SK-N-SH treated with all-trans-retinoic acid at 6 μM for 48 hours (cell line): Measurements from ENCODE around the gene DLGAP5.

Experiments
- GLIS3 ChIP-seq: fragments of 250-450 bp; sonication (Bioruptor Pico); IDR thresholded peaks from 2 replicates; pipeline ENCODE4 v1.5.0; 2020; ENCODE audit warnings: mild to moderate bottlenecking, moderate library complexity
- ISL1 ChIP-seq: fragments of 250-450 bp; sonication (Bioruptor Pico); IDR thresholded peaks from 2 replicates; pipeline ENCODE4 v2.1.2; 2022; ENCODE audit warnings: mild to moderate bottlenecking, moderate library complexity
- OSR1 ChIP-seq: fragments of 250-450 bp; sonication (Bioruptor Pico); IDR thresholded peaks from 2 replicates; pipeline ENCODE4 v1.8.0; 2022; ENCODE audit warnings: moderate library complexity, mild to moderate bottlenecking, inconsistent platforms
- PPARA ChIP-seq: fragments of 250-450 bp; sonication (Bioruptor Pico); IDR thresholded peaks from 2 replicates; pipeline ENCODE4 v1.5.0; 2020; ENCODE audit warnings: mild to moderate bottlenecking, borderline replicate concordance
- RARB ChIP-seq: fragments of 250-450 bp; sonication (Bioruptor Pico); IDR thresholded peaks from 2 replicates; pipeline ENCODE4 v1.8.0; 2021; ENCODE audit warnings: mild to moderate bottlenecking, moderate library complexity
- TCF4 ChIP-seq: fragments of 250-450 bp; sonication (Bioruptor Pico); IDR thresholded peaks from 2 replicates; pipeline ENCODE4 v1.8.0; 2021; ENCODE audit warnings: mild to moderate bottlenecking, moderate library complexity, borderline replicate concordance
- ZC3H10 ChIP-seq: fragments of 250-450 bp; sonication (Bioruptor Pico); IDR thresholded peaks from 2 replicates; pipeline ENCODE4 v1.5.1; 2021; ENCODE audit warnings: mild to moderate bottlenecking, moderate library complexity
- ZFP3 ChIP-seq: fragments of 250-450 bp; sonication (Bioruptor Pico); IDR thresholded peaks from 2 replicates; pipeline ENCODE4 v1.5.0; 2020; ENCODE audit warnings: mild to moderate bottlenecking, moderate library complexity
- ZFP30 ChIP-seq: fragments of 450-650 bp; formaldehyde crosslinking; IDR thresholded peaks from 2 replicates; pipeline ENCODE4 v1.5.0; 2022; ENCODE audit warnings: mild to moderate bottlenecking, moderate library complexity
- ZNF565 ChIP-seq: fragments of 450-650 bp; formaldehyde crosslinking; conservative IDR thresholded peaks from 2 replicates; pipeline ENCODE4 v1.5.0; 2020; ENCODE audit warnings: low read depth, mild to moderate bottlenecking, moderate library complexity
- ZNF8 ChIP-seq: fragments of 450-650 bp; formaldehyde crosslinking; IDR thresholded peaks from 2 replicates; pipeline ENCODE4 v1.5.0; 2020; ENCODE audit warnings: mild to moderate bottlenecking, moderate library complexity
- TF ChIP-seq, protein P1 (sequence below): fragments of 250-450 bp; sonication (Bioruptor Pico); IDR thresholded peaks from 2 replicates; pipeline ENCODE4 v1.5.1; 2020; ENCODE audit warnings: low read depth, mild to moderate bottlenecking, moderate library complexity
- TF ChIP-seq, protein P2 (sequence below): fragments of 250-450 bp; sonication (Bioruptor Pico); IDR thresholded peaks from 2 replicates; pipeline ENCODE4 v1.5.0; 2020; ENCODE audit warnings: mild to moderate bottlenecking, moderate library complexity

DNA sequence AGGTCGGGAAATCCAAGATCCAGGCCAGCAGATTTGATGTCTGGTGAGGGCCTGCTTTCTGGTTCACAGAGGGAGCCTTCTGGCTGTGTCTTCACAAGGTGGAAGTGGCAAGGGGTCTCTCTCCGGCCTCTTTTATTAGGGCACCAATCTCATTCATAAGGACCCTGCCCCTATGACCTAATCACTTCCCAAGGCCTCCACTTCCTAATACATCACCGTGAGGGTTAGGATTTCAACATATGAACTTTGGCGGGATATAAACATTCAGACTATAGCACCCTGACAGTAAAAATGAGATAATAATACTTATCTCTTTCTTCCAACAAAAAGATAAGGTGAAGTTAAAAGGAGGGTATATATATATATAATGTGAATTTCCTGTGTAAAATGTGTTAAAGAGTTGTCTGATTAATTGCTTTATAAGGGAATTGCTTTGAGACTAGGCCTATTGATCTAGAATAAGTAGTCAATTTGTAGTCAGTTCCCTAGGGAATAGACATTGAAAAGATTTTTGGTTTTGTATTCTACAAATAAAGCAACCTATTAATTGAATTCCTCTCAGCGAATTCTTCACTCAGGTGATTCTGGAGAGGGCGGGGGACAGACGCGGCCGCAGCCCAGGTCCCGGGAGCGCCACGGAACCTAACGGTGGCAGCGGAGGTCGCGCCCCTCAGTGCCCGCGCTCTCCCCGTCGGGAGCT is 62.8 kb downstream of the DLGAP5 start:
- TF ChIP-seq TCF4 (CRISPR knock-in tag) (no peak), PPARA (no peak), GLIS3 (no peak), OSR1 (CRISPR knock-in tag) (no peak), ISL1 (CRISPR knock-in tag) (no peak), ZNF8 (CRISPR knock-in tag) (no peak), ZFP30 (CRISPR knock-in tag) (no peak), RARB (no peak), ZNF565 (CRISPR knock-in tag) (no peak), ZC3H10 (CRISPR knock-in tag) (no peak), ZFP3 (CRISPR knock-in tag) (no peak)
- TF ChIP-seq, protein P1, sequence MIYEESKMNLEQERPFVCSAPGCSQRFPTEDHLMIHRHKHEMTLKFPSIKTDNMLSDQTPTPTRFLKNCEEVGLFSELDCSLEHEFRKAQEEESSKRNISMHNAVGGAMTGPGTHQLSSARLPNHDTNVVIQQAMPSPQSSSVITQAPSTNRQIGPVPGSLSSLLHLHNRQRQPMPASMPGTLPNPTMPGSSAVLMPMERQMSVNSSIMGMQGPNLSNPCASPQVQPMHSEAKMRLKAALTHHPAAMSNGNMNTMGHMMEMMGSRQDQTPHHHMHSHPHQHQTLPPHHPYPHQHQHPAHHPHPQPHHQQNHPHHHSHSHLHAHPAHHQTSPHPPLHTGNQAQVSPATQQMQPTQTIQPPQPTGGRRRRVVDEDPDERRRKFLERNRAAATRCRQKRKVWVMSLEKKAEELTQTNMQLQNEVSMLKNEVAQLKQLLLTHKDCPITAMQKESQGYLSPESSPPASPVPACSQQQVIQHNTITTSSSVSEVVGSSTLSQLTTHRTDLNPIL (CRISPR knock-in tag): no peak
- TF ChIP-seq, protein P2, sequence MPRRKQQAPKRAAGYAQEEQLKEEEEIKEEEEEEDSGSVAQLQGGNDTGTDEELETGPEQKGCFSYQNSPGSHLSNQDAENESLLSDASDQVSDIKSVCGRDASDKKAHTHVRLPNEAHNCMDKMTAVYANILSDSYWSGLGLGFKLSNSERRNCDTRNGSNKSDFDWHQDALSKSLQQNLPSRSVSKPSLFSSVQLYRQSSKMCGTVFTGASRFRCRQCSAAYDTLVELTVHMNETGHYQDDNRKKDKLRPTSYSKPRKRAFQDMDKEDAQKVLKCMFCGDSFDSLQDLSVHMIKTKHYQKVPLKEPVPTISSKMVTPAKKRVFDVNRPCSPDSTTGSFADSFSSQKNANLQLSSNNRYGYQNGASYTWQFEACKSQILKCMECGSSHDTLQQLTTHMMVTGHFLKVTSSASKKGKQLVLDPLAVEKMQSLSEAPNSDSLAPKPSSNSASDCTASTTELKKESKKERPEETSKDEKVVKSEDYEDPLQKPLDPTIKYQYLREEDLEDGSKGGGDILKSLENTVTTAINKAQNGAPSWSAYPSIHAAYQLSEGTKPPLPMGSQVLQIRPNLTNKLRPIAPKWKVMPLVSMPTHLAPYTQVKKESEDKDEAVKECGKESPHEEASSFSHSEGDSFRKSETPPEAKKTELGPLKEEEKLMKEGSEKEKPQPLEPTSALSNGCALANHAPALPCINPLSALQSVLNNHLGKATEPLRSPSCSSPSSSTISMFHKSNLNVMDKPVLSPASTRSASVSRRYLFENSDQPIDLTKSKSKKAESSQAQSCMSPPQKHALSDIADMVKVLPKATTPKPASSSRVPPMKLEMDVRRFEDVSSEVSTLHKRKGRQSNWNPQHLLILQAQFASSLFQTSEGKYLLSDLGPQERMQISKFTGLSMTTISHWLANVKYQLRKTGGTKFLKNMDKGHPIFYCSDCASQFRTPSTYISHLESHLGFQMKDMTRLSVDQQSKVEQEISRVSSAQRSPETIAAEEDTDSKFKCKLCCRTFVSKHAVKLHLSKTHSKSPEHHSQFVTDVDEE (CRISPR knock-in tag): no peak
